ENCODE measurements around the gene MAP3K7. TPM values are rescaled to one million over a fixed set of nuclear protein-coding genes. Genes with fewer than 3 reads are reported as not detected.

Gene MAP3K7
- total RNA-seq, 1 donor from 2014 or later: 91.9 TPM

DNA sequence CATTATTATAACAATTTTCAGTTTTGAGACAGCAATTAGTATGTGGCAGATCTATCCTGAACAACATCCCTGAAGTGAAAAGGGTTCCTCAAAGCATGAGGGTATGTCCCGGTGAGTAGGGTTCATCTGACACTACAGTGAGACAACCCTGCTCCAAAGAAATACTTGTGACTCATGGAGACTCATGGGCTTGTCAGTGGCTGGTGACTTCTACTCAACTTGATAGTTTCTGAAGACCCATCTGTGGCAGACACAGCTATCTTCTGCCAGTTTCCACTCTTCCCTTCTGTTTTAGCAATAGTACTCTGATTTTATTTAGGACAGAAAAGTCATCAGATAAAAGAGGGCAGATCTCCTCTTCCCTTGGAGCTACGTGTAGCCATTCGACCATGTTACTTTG is 41.4 kb downstream of the MAP3K7 start:
- Mint-ChIP-seq H3K4me1 (no peaks in the 10 kb centered on the region), H3K36me3 (peaks cover 42% of the 10 kb centered on the region), H3K9me3 (no peaks in the 10 kb centered on the region), H3K27me3 (ENCODE audit: insufficient read depth, low read depth) (no peaks in the 10 kb centered on the region), H3K4me3 (no peak overlapping the region), H3K27ac (no peak overlapping the region)
- no peak overlapping the region for H3K4me2 ChIP-seq
- H3K27me3 ChIP-seq: no peaks in the 10 kb centered on the region
- H3K4me3 ChIP-seq: no peak overlapping the region
- no peaks in the 10 kb centered on the region for H3K79me2 ChIP-seq (ENCODE audit: low read depth)
- no peak overlapping the region for H3K9ac ChIP-seq
- peaks cover 30% of the 10 kb centered on the region for H3K36me3 ChIP-seq
- H4K20me1 ChIP-seq (ENCODE audit: low read depth): no peaks in the 10 kb centered on the region
- H2AFZ ChIP-seq (replicated peaks): no peak overlapping the region
- no peak overlapping the region for H3K27ac ChIP-seq
- no peaks in the 10 kb centered on the region for H3K9me3 ChIP-seq (ENCODE audit: low read depth)
- no peaks in the 10 kb centered on the region for H3K4me1 ChIP-seq
- TF ChIP-seq EZH2phosphoT487 (IDR thresholded peaks at IDR 0.05): no peak
- no peak for TF ChIP-seq CTCF (IDR thresholded peaks at IDR 0.05)
- TF ChIP-seq EZH2 (IDR thresholded peaks at IDR 0.05): no peak
- H3F3A ChIP-seq (ENCODE audit: low read depth): peaks cover 11% of the 10 kb centered on the region
- no peak for DNase-seq (ENCODE audit: low spot score)

GRCh38 chr6:90544741-90545140 is 42.1 kb downstream of the MAP3K7 start:
- Mint-ChIP-seq H3K9me3 (no peaks in the 10 kb centered on the region), H3K36me3 (peaks cover 41% of the 10 kb centered on the region), H3K4me1 (no peaks in the 10 kb centered on the region), H3K27me3 (ENCODE audit: insufficient read depth, low read depth) (no peaks in the 10 kb centered on the region), H3K4me3 (no peak overlapping the region), H3K27ac (no peak overlapping the region)
- H3K4me3 ChIP-seq: no peak overlapping the region
- no peak overlapping the region for H3K4me2 ChIP-seq
- H2AFZ ChIP-seq (replicated peaks): no peak overlapping the region
- no peaks in the 10 kb centered on the region for H3K9me3 ChIP-seq (ENCODE audit: low read depth)
- TF ChIP-seq EZH2phosphoT487 (IDR thresholded peaks at IDR 0.05) (no peak), CTCF (IDR thresholded peaks at IDR 0.05) (no peak), EZH2 (IDR thresholded peaks at IDR 0.05) (no peak)
- no peaks in the 10 kb centered on the region for H3K4me1 ChIP-seq
- no peak for DNase-seq (ENCODE audit: low spot score)
- H3K9ac ChIP-seq: no peak overlapping the region
- H3K27ac ChIP-seq: no peak overlapping the region
- no peaks in the 10 kb centered on the region for H3K27me3 ChIP-seq
- peaks cover 11% of the 10 kb centered on the region for H3F3A ChIP-seq (ENCODE audit: low read depth)
- H4K20me1 ChIP-seq (ENCODE audit: low read depth): no peaks in the 10 kb centered on the region
- H3K36me3 ChIP-seq: peaks cover 23% of the 10 kb centered on the region
- H3K79me2 ChIP-seq (ENCODE audit: low read depth): no peaks in the 10 kb centered on the region

- Histone ChIP-seq H3K4me3 (no peak overlapping the region), H3K9me3 (ENCODE audit: low read depth) (no peaks in the 10 kb centered on the region), H3K27ac (no peak overlapping the region), H3K27me3 (no peaks in the 10 kb centered on the region), H2AFZ (replicated peaks) (no peak overlapping the region), H4K20me1 (ENCODE audit: low read depth) (no peaks in the 10 kb centered on the region), H3F3A (ENCODE audit: low read depth) (peaks cover 11% of the 10 kb centered on the region), H3K4me2 (no peak overlapping the region), H3K79me2 (ENCODE audit: low read depth) (no peaks in the 10 kb centered on the region), H3K36me3 (peaks cover 21% of the 10 kb centered on the region), H3K4me1 (no peaks in the 10 kb centered on the region), H3K9ac (no peak overlapping the region)
- Mint-ChIP-seq H3K27me3 (ENCODE audit: insufficient read depth, low read depth) (no peaks in the 10 kb centered on the region), H3K4me3 (no peak overlapping the region), H3K9me3 (no peaks in the 10 kb centered on the region), H3K4me1 (no peaks in the 10 kb centered on the region), H3K27ac (no peak overlapping the region), H3K36me3 (peaks cover 40% of the 10 kb centered on the region)
- TF ChIP-seq CTCF (IDR thresholded peaks at IDR 0.05) (no peak), EZH2 (IDR thresholded peaks at IDR 0.05) (no peak), EZH2phosphoT487 (IDR thresholded peaks at IDR 0.05) (no peak)
- DNase-seq (ENCODE audit: low spot score): no peak
These were observed 42.8 kb downstream of the MAP3K7 start for GRCh38 chr6:90544081-90544480.

All from neural progenitor cell (in vitro differentiated cells).